Measurements from ENCODE around the gene AXDND1.

Gene AXDND1

GRCh38 chr1:179547021-179547535, 181.3 kb downstream of the AXDND1 start:
- no peak overlapping the region for H3K27ac Mint-ChIP-seq
- H3K4me1 Mint-ChIP-seq (ENCODE audit: low read depth), result no peaks in the 10 kb centered on the region
- H3K9me3 Mint-ChIP-seq, result no peaks in the 10 kb centered on the region
- H3K27me3 Mint-ChIP-seq (ENCODE audit: low read depth), result no peaks in the 10 kb centered on the region
- H3K4me3 Mint-ChIP-seq, result no peak overlapping the region
- H3K36me3 Mint-ChIP-seq (ENCODE audit: low read depth), result no peaks in the 10 kb centered on the region

- Mint-ChIP-seq H3K4me1 (ENCODE audit: low read depth) (no peaks in the 10 kb centered on the region), H3K9me3 (no peaks in the 10 kb centered on the region), H3K36me3 (ENCODE audit: low read depth) (no peaks in the 10 kb centered on the region), H3K27ac (no peak overlapping the region), H3K27me3 (ENCODE audit: low read depth) (no peaks in the 10 kb centered on the region), H3K4me3 (no peak overlapping the region)
Observed at GRCh38 chr1:179548666-179549367, 183.0 kb downstream of the AXDND1 start.

GRCh38 chr1:179549368-179549700, 183.6 kb downstream of the AXDND1 start:
- Mint-ChIP-seq H3K9me3 (no peaks in the 10 kb centered on the region), H3K27me3 (ENCODE audit: low read depth) (no peaks in the 10 kb centered on the region), H3K4me3 (no peak overlapping the region), H3K27ac (no peak overlapping the region), H3K36me3 (ENCODE audit: low read depth) (no peaks in the 10 kb centered on the region), H3K4me1 (ENCODE audit: low read depth) (no peaks in the 10 kb centered on the region)

GRCh38 chr1:179550746-179551682, 185.2 kb downstream of the AXDND1 start:
- Mint-ChIP-seq H3K9me3 (no peaks in the 10 kb centered on the region), H3K27me3 (ENCODE audit: low read depth) (no peaks in the 10 kb centered on the region), H3K36me3 (ENCODE audit: low read depth) (no peaks in the 10 kb centered on the region), H3K4me1 (ENCODE audit: low read depth) (no peaks in the 10 kb centered on the region), H3K27ac (no peak overlapping the region), H3K4me3 (no peak overlapping the region)

- H3K36me3 Mint-ChIP-seq (ENCODE audit: low read depth), result no peaks in the 10 kb centered on the region
- H3K27me3 Mint-ChIP-seq (ENCODE audit: low read depth), result no peaks in the 10 kb centered on the region
- no peak overlapping the region for H3K4me3 Mint-ChIP-seq
- no peak overlapping the region for H3K27ac Mint-ChIP-seq
- no peaks in the 10 kb centered on the region for H3K9me3 Mint-ChIP-seq
- H3K4me1 Mint-ChIP-seq (ENCODE audit: low read depth), result no peaks in the 10 kb centered on the region
Observed at GRCh38 chr1:179554427-179554826, 188.7 kb downstream of the AXDND1 start.

GRCh38 chr1:179558078-179558477, 192.3 kb downstream of the AXDND1 start:
- Mint-ChIP-seq H3K4me3 (no peak overlapping the region), H3K4me1 (ENCODE audit: low read depth) (no peaks in the 10 kb centered on the region), H3K27me3 (ENCODE audit: low read depth) (peaks cover 2% of the 10 kb centered on the region), H3K36me3 (ENCODE audit: low read depth) (no peaks in the 10 kb centered on the region), H3K9me3 (no peaks in the 10 kb centered on the region), H3K27ac (no peak overlapping the region)

GRCh38 chr1:179575497-179576314, 209.9 kb downstream of the AXDND1 start, which contains the start of gene NPHS2:
Gene NPHS2 (minus strand): TSS chr1:179575948. CDS start chr1:179575864, 84 bp downstream.
- Mint-ChIP-seq H3K4me1 (ENCODE audit: low read depth) (no peaks in the 10 kb centered on the region), H3K27me3 (ENCODE audit: low read depth) (peaks cover 43% of the 10 kb centered on the region), H3K36me3 (ENCODE audit: low read depth) (no peaks in the 10 kb centered on the region), H3K27ac (no peak within 1 kb of the TSS), H3K4me3 (no peak within 1 kb of the TSS), H3K9me3 (no peaks in the 10 kb centered on the region)

- H3K4me1 Mint-ChIP-seq (ENCODE audit: low read depth), result no peaks in the 10 kb centered on the region
- no peak overlapping the region for H3K4me3 Mint-ChIP-seq
- H3K27me3 Mint-ChIP-seq (ENCODE audit: low read depth), result peaks cover 43% of the 10 kb centered on the region
- no peaks in the 10 kb centered on the region for H3K9me3 Mint-ChIP-seq
- H3K27ac Mint-ChIP-seq, result no peak overlapping the region
- no peaks in the 10 kb centered on the region for H3K36me3 Mint-ChIP-seq (ENCODE audit: low read depth)
Observed at GRCh38 chr1:179576509-179576908, 210.7 kb downstream of the AXDND1 start.

GRCh38 chr1:179583771-179584320, 218.1 kb downstream of the AXDND1 start:
- Mint-ChIP-seq H3K4me3 (no peak overlapping the region), H3K27ac (no peak overlapping the region), H3K36me3 (ENCODE audit: low read depth) (no peaks in the 10 kb centered on the region), H3K4me1 (ENCODE audit: low read depth) (no peaks in the 10 kb centered on the region), H3K9me3 (no peaks in the 10 kb centered on the region), H3K27me3 (ENCODE audit: low read depth) (peaks cover 37% of the 10 kb centered on the region)

GRCh38 chr1:179586107-179586823, 220.5 kb downstream of the AXDND1 start:
- no peak overlapping the region for H3K27ac Mint-ChIP-seq
- H3K9me3 Mint-ChIP-seq, result no peaks in the 10 kb centered on the region
- peaks cover 46% of the 10 kb centered on the region for H3K27me3 Mint-ChIP-seq (ENCODE audit: low read depth)
- H3K36me3 Mint-ChIP-seq (ENCODE audit: low read depth), result no peaks in the 10 kb centered on the region
- no peak overlapping the region for H3K4me3 Mint-ChIP-seq
- no peaks in the 10 kb centered on the region for H3K4me1 Mint-ChIP-seq (ENCODE audit: low read depth)

GRCh38 chr1:179587336-179587735, 221.6 kb downstream of the AXDND1 start:
- Mint-ChIP-seq H3K36me3 (ENCODE audit: low read depth) (no peaks in the 10 kb centered on the region), H3K27ac (no peak overlapping the region), H3K9me3 (no peaks in the 10 kb centered on the region), H3K4me1 (ENCODE audit: low read depth) (no peaks in the 10 kb centered on the region), H3K4me3 (no peak overlapping the region), H3K27me3 (ENCODE audit: low read depth) (peaks cover 48% of the 10 kb centered on the region)

GRCh38 chr1:179588425-179589024, 222.8 kb downstream of the AXDND1 start:
- no peaks in the 10 kb centered on the region for H3K4me1 Mint-ChIP-seq (ENCODE audit: low read depth)

GRCh38 chr1:179589509-179589908, 223.7 kb downstream of the AXDND1 start:
- Mint-ChIP-seq H3K27me3 (ENCODE audit: low read depth) (peaks cover 50% of the 10 kb centered on the region), H3K27ac (no peak overlapping the region), H3K9me3 (no peaks in the 10 kb centered on the region), H3K36me3 (ENCODE audit: low read depth) (no peaks in the 10 kb centered on the region), H3K4me1 (ENCODE audit: low read depth) (no peaks in the 10 kb centered on the region), H3K4me3 (no peak overlapping the region)

More at GRCh38 chr1:179588425-179589024, 222.8 kb downstream of the AXDND1 start:
- Mint-ChIP-seq H3K4me3 (no peak overlapping the region), H3K27me3 (ENCODE audit: low read depth) (peaks cover 53% of the 10 kb centered on the region), H3K9me3 (no peaks in the 10 kb centered on the region), H3K27ac (no peak overlapping the region), H3K36me3 (ENCODE audit: low read depth) (no peaks in the 10 kb centered on the region)
